AG09309 (cell line): ENCODE results near the gene MARCHF6.

Source experiments
- DNase-seq: peaks from one replicate; pipeline ENCODE4 v3.0.0-alpha.2; 2010; ENCODE audit warnings: low read depth
- H3K4me3 ChIP-seq: 2 replicates; pipeline ENCODE4 v1.5.1; 2011; ENCODE audit warnings: mild to moderate bottlenecking, low read depth, low read length, moderate library complexity; ENCODE audit not compliant: control insufficient read depth
- TF ChIP-seq, protein P1 (sequence below): IDR thresholded peaks from 2 replicates; pipeline ENCODE4 v1.5.1; 2011; ENCODE audit warnings: mild to moderate bottlenecking, low read depth, low read length, inconsistent platforms; ENCODE audit not compliant: insufficient read depth, control insufficient read depth; ENCODE audit errors: missing control alignments

The MARCHF6 gene

DNA sequence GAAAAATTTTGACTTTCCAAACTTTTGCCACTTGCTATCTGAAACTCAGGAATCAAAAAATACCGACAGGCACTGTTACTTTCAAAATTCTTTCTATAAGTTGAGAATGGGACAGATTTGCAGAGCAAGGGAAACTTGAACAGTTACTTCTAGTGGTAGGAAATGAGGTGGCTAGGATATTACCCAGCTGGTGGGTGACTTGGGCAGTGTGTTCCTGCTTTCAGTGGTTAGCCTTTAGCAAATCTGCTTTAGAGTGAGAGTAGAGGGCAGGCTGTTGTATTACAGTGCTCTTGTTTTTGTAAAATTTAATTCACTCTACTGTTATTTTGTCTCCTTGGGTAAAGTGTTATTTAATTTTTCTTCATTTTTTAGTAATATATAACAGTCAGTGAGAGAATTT lies 48.0 kb downstream of the MARCHF6 start:
- H3K4me3 ChIP-seq = no peak overlapping the region
- no peak for DNase-seq
- TF ChIP-seq, protein P1, sequence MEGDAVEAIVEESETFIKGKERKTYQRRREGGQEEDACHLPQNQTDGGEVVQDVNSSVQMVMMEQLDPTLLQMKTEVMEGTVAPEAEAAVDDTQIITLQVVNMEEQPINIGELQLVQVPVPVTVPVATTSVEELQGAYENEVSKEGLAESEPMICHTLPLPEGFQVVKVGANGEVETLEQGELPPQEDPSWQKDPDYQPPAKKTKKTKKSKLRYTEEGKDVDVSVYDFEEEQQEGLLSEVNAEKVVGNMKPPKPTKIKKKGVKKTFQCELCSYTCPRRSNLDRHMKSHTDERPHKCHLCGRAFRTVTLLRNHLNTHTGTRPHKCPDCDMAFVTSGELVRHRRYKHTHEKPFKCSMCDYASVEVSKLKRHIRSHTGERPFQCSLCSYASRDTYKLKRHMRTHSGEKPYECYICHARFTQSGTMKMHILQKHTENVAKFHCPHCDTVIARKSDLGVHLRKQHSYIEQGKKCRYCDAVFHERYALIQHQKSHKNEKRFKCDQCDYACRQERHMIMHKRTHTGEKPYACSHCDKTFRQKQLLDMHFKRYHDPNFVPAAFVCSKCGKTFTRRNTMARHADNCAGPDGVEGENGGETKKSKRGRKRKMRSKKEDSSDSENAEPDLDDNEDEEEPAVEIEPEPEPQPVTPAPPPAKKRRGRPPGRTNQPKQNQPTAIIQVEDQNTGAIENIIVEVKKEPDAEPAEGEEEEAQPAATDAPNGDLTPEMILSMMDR = no peak
